Hepatocyte (in vitro differentiated cells): ENCODE data around the gene CDK16.

Experiments
- CTCF ChIP-seq: fragments of 200-600 bp; sonication (generic); IDR thresholded peaks from 2 replicates; pipeline ENCODE4 v1.5.1; 2016; ENCODE audit warnings: antibody characterized with exemption, mild to moderate bottlenecking; ENCODE audit not compliant: poor library complexity
- EZH2 ChIP-seq: fragments of 200-600 bp; sonication (generic); IDR thresholded peaks from 2 replicates; pipeline ENCODE4 v1.6.1; 2016; ENCODE audit warnings: antibody characterized with exemption, mild to moderate bottlenecking, borderline replicate concordance
- EZH2phosphoT487 ChIP-seq: fragments of 200-600 bp; sonication (generic); IDR thresholded peaks from one replicate; pipeline ENCODE4 v1.6.1; 2018; ENCODE audit warnings: antibody characterized with exemption, mild to moderate bottlenecking, low read depth, moderate library complexity; ENCODE audit not compliant: unreplicated experiment, severe bottlenecking

DNA sequence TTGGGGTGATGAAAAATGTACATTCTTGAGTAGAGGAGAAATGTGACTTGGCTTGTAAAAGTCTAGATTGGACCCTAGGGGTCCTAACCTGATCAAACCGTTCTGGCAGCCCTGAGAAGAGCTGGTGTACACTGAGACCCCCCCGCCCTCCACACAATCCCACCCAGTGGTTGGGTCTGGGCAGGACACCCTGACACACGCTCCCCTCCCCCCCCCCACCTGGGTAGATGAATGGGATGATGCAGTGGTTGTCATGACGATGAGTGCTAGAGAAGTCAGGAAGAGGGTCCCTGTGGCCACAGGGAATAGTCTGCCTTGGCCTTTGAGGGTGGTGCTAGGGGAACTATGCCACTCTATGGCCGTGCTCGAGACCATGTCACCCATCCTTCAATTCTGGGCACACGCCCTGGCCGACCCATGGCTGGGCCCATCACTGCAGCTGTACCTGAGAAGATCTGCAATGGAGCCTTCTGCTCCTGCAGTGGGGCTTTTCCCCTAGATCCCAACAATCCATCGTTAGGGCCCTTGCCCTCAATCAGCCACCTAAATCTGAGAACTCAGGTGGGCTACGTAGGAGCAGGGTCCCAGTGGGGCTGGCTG is 4.4 kb downstream of the CDK16 start:
- no peak for TF ChIP-seq CTCF
- no peak for TF ChIP-seq EZH2
- no peak for TF ChIP-seq EZH2phosphoT487
